ENCODE results near the gene RGS3.

The RGS3 gene

DNA sequence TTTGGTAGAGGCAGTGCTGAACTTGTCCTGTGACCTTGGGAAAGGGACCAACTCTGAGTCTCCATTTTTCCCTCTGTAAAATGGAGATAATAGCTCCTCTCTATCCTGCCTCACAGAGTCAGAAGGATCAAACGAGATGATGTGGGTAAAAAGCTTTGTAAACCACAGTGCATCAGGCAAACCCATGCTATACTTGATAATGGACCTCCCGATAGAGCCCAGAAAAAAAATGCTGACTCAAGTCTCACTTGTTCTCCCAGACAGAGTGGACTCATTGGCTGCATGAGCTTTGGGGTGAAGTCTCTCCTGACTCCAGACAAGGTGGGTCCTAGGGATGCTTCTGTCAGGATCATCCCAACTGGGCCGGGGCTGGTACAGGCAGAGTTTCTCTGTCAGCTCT, 32.0 kb downstream of the RGS3 start:
- TF ChIP-seq TAF1 (IDR thresholded peaks at IDR 0.05; ENCODE audit: borderline replicate concordance, low read depth, low read length) (no peak), POLR2A (IDR thresholded peaks at IDR 0.05; ENCODE audit: low read depth, low read length) (no peak), POLR2AphosphoS5 (IDR thresholded peaks at IDR 0.05; ENCODE audit: low read depth, low read length) (no peak)
- FAIRE-seq (no peak), DNase-seq (ENCODE audit: insufficient read length) (no peak)

DNA sequence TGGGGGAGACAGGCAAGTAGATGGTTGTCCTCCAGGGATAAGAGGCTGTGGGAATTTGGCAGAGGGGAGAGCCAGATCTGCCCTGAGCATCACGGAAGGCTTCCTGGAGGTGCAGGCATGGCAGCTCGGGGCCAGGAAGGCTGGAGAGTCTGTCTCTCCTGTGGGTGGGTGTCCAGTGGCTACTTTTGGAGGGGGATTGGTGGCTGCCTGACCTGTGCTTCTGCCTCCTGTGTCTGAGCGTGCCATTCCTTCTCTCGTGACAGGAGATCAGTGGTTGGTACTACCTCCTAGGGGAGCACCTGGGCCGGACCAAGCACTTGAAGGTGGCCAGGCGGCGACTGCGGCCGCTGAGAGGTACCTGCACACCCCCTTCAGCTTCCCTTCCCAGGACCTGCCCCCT, 33.5 kb downstream of the RGS3 start:
- FAIRE-seq: no peak
- no peak for DNase-seq (ENCODE audit: insufficient read length)
- no peak for TF ChIP-seq POLR2A (IDR thresholded peaks at IDR 0.05; ENCODE audit: low read depth, low read length)
- TF ChIP-seq POLR2AphosphoS5 (IDR thresholded peaks at IDR 0.05; ENCODE audit: low read depth, low read length): no peak
- no peak for TF ChIP-seq TAF1 (IDR thresholded peaks at IDR 0.05; ENCODE audit: borderline replicate concordance, low read depth, low read length)

DNA sequence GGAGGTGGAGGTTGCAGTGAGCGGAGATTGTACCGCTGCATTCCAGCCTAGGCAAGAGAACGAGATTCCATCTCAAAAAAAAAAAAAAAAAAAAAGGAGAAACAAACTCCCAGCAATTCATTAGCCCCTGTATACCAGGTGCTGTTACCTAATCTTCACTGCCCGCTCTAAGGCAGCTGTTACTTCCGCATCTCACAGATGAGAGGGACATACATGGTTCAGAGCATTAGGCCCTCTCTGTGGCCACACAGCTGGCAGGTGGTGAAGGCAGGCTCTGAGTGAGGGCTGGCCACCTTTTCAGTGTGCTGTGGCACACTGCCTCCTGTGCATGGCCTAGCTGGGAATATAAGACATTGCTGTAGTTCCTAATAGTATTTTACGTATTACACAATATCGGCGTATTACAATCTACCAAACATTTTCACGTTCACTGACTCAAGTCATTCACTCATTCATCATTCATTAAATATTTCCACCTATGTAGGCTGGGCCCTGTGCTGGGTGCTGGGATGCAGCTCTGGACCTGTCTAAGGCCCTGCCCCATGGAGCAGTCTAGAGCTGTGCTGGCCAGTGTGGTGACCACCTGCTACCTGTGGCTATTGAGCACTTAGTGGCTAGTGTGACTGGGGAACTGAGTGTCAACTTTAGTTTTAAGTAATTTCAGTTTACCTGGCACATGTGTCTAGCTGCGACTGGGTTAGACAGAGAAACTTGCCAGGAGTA, 35.8 kb downstream of the RGS3 start:
- FAIRE-seq (no peak), DNase-seq (ENCODE audit: insufficient read length) (no peak)
- TF ChIP-seq TAF1 (IDR thresholded peaks at IDR 0.05; ENCODE audit: borderline replicate concordance, low read depth, low read length): no peak
- no peak for TF ChIP-seq POLR2A (IDR thresholded peaks at IDR 0.05; ENCODE audit: low read depth, low read length)
- TF ChIP-seq POLR2AphosphoS5 (IDR thresholded peaks at IDR 0.05; ENCODE audit: low read depth, low read length): no peak

DNA sequence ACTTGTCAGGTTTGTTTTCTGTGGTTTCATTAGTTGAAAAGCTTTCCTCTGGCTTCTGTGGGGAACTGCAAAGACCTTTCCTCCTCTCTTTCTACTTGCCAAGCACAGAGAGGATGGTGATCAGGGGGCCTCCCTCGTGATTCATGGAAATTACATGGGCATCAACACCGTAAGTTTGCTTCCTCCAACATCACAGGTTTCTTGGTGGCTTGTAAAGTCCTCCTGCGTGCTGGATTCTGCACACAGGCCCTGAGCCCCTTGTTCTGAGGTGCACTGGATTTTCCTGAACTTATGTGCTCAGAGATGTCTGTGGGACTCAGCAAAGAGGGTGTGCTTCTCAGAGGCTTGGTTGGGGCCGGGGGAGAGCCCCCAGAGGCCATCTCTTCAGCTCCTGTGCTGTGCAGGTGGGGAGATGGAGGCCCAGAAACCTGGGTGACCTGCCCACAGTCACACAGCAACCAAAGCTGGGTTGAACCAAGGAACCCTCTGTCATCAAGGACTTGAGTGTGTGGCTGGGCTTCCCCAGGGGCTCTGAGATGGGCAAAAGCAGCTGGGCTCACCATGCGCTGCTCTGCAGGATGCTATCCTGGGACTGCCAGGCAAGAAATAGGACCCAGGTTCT, 36.5 kb downstream of the RGS3 start:
- no peak for FAIRE-seq
- DNase-seq (ENCODE audit: insufficient read length): no peak
- TF ChIP-seq POLR2A (IDR thresholded peaks at IDR 0.05; ENCODE audit: low read depth, low read length) (no peak), POLR2AphosphoS5 (IDR thresholded peaks at IDR 0.05; ENCODE audit: low read depth, low read length) (no peak), TAF1 (IDR thresholded peaks at IDR 0.05; ENCODE audit: borderline replicate concordance, low read depth, low read length) (no peak)

DNA sequence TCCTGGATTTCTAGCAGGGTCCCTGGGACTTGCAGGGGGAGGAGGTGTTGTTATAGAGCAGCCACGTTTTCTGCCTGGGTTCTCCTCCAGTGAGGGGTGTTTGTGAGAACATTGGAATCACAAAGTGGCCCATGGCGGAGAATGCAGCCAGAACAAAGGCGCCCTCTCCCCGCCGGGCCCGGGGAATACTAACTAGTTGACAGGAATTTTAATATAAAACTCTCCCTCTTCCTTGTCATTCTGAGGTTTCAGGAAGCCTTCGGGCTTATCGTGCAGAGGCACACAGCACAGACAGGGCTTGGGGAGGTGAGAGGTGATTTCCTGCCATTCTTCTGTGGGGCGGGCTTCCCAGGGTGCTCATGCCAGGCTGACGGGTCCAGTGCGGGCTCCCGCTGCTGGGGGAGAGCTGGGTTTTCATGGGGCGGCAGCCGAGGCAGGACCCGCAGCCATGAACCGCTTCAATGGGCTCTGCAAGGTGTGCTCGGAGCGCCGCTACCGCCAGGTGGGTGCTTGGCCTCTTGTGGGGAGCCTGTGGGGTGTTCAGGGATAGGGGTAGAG, 37.7 kb downstream of the RGS3 start:
- FAIRE-seq (no peak), DNase-seq (ENCODE audit: insufficient read length) (no peak)
- no peak for TF ChIP-seq POLR2AphosphoS5 (IDR thresholded peaks at IDR 0.05; ENCODE audit: low read depth, low read length)
- no peak for TF ChIP-seq POLR2A (IDR thresholded peaks at IDR 0.05; ENCODE audit: low read depth, low read length)
- TF ChIP-seq TAF1 (IDR thresholded peaks at IDR 0.05; ENCODE audit: borderline replicate concordance, low read depth, low read length): no peak

DNA sequence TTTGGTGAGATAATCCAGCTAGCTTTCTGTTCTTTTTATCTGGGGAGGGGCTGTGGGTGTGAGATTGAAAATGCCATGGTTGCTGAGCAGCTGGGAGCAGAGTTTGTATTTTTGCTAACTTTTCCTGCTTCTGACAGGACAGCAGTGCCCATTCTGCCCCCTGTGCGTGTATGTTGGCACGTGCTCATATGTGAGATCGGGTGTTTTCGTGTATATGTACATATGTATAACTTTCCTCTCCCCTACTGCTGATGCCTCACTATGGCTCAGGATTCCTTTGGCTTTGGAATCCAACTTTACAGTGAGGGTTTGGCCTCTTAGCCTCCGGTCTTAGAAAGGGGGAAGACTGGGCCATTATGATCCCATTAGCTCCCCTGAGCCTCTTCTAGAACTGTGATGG, 38.3 kb downstream of the RGS3 start:
- FAIRE-seq (no peak), DNase-seq (ENCODE audit: insufficient read length) (no peak)
- no peak for TF ChIP-seq POLR2A (IDR thresholded peaks at IDR 0.05; ENCODE audit: low read depth, low read length)
- no peak for TF ChIP-seq TAF1 (IDR thresholded peaks at IDR 0.05; ENCODE audit: borderline replicate concordance, low read depth, low read length)
- TF ChIP-seq POLR2AphosphoS5 (IDR thresholded peaks at IDR 0.05; ENCODE audit: low read depth, low read length): no peak

DNA sequence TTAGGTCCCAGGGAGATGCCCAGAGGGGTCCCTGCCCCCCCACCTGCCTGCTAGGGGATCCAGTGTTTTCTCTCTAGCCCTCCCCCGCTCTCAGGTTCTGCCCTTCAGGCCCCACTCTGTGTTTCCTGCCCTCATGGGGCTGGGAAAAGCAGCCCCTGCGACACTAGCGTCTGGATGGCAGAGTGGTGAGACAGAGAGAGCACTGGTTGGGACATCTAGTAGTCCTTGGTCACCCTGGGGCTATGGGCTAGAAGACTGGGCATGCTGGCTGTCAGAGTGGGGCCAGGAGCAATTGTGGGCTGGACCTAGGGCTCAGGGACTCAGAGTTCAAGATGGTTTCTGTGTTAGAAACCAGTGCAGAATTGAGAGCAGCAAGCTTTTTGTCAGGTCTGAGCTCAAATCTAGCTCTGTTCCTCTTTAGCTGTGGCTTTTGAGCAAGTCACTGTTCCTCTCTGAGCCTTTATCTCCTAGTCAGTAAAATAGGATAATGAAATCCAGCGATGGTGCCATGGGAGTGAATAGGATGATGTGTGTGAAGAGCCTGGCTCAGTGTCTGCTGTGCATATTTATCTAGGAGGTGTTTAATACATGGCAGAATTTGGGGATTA, 39.0 kb downstream of the RGS3 start:
- no peak for FAIRE-seq
- no peak for DNase-seq (ENCODE audit: insufficient read length)
- TF ChIP-seq POLR2AphosphoS5 (IDR thresholded peaks at IDR 0.05; ENCODE audit: low read depth, low read length): no peak
- TF ChIP-seq POLR2A (IDR thresholded peaks at IDR 0.05; ENCODE audit: low read depth, low read length): no peak
- TF ChIP-seq TAF1 (IDR thresholded peaks at IDR 0.05; ENCODE audit: borderline replicate concordance, low read depth, low read length): no peak

DNA sequence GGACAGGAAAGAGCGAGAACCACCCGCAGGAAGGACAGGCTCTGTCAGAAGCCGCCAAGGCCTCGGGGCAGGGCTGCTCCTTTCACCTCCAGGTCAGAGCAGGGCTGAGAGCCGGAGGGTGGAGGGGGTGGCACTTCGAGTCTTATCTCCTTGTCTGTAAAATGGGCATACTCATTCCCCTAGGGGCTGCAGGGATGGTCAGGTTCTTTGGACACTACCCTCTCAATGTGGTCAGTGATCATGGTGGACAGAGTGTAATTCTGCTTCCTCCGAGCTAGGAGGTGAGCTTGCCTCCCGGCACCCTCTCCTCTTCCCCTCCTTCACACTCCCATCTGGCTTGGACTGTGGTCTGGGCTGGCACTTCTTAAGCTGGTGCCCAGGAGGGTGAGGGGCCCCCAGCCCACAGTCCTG, 39.6 kb downstream of the RGS3 start:
- TF ChIP-seq POLR2AphosphoS5 (IDR thresholded peaks at IDR 0.05; ENCODE audit: low read depth, low read length): no peak
- no peak for TF ChIP-seq POLR2A (IDR thresholded peaks at IDR 0.05; ENCODE audit: low read depth, low read length)
- TF ChIP-seq TAF1 (IDR thresholded peaks at IDR 0.05; ENCODE audit: borderline replicate concordance, low read depth, low read length): no peak
- FAIRE-seq: no peak
- no peak for DNase-seq (ENCODE audit: insufficient read length)

DNA sequence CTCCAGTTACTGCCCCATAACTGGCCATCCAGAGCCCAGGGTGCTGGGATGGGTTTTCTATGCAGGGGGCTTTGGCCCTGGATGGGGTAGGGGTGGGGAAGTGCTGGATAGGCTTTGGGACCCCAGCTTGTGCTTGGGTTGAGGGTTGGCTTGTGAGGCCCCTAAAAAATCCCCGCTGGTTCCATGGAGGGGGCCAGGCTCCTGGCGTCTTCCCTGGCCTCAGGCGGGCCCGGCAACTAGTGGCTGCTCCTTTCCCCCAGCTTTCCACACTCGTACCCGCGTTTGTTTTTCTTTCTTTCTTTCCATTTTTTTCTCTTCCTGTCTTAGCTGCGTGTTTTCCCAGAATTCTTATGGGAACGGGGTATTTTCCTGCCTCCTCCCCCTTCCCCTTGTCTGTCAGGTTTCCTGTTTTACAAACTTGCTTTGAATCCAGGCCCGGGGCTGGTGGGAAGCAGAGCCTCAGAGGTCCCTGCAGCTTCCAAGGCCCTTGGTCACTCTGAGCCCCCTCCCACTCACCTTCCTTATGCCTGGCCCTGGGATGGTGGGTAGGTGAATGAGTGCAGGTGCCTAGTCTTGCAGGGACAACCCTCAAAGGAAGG, 40.2 kb downstream of the RGS3 start:
- TF ChIP-seq POLR2AphosphoS5 (IDR thresholded peaks at IDR 0.05; ENCODE audit: low read depth, low read length) (no peak), TAF1 (IDR thresholded peaks at IDR 0.05; ENCODE audit: borderline replicate concordance, low read depth, low read length) (no peak)
- DNase-seq (ENCODE audit: insufficient read length): no peak
- no peak for FAIRE-seq

DNA sequence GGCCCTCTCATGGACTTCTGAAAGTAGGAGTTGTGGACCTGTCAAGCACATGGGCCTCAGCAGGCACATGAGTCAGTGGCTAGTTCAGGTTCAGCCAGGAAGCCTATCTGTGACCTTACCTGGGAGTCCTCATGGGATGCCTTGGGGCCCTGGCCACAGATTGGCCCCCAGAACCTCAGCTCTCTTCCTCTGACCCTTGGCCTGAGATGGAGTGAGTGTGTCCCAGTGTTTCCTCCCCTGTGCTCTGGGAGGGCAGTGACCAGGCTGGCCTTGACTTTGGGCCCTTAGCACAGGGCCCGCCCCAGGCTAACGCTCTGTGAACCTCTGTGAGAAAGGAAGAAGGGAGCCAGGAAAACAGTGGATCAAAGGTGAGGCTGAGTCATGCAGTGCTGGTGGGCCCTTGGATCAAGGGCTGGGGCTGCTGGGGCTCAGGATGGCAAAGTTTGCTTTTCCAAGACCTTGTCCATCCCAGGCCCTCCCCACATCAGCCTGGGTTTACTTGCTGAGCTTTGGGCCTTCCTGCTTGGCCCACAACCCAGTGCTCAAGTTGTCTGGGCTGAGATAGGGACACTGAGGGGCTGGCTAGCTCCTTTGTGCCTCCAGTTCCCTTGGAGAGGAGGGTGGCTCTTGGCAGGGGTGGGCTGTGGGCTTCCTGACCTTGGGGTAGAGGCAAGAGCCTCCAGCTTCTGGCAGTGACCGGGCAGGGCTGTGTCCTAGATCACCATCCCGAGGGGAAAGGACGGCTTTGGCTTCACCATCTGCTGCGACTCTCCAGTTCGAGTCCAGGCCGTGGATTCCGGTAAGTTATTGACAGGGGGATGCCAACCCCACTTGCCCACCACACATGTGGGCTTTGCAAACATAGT, 41.4 kb downstream of the RGS3 start:
- DNase-seq (ENCODE audit: insufficient read length): no peak
- no peak for FAIRE-seq
- TF ChIP-seq TAF1 (IDR thresholded peaks at IDR 0.05; ENCODE audit: borderline replicate concordance, low read depth, low read length) (no peak), POLR2AphosphoS5 (IDR thresholded peaks at IDR 0.05; ENCODE audit: low read depth, low read length) (no peak), POLR2A (IDR thresholded peaks at IDR 0.05; ENCODE audit: low read depth, low read length) (no peak)
